ENCODE results near the gene WASF3. TPM values are rescaled to one million over a fixed set of nuclear protein-coding genes. Genes with fewer than 3 reads are reported as not detected.
"Not testable (repeated sequence)": the region's sequence is repeated elsewhere in the genome, so short reads cannot be mapped to it uniquely, and the experiment has no call there.

WASF3 gene
- total RNA-seq, 1 donor from 2014 or later = 0.13 TPM

GRCh38 chr13:26707122-26708006, 149.9 kb downstream of the WASF3 start:
- Mint-ChIP-seq H3K27me3 (ENCODE audit: insufficient read depth) (peaks cover 10% of the 10 kb centered on the region), H3K27ac (no peak overlapping the region), H3K36me3 (ENCODE audit: low read depth) (no peaks in the 10 kb centered on the region), H3K4me3 (no peak overlapping the region), H3K4me1 (ENCODE audit: low read depth) (no peaks in the 10 kb centered on the region), H3K9me3 (no peaks in the 10 kb centered on the region)
- DNase-seq (ENCODE audit: low spot score) = peak; percentile 5
- intact Hi-C loops (cut with micrococcal nuclease) = loop anchor here (1.0 kb wide), 2 partner anchors 166 to 223 kb away; no protein-coding TSS in a partner anchor

DNA sequence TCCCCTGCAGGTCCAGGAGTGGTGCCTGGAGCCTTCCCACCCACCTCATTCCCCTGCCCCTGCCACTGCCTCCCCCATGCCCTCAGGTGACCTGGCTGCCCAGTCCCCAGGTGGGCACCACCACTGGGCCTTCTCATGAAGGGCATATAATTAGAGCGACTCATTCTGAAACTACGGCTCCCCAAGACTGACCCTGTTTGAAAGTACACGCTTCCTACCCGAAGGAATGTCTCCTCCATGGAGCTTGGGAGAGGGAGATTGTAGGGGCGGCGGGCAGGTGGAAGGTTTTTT, 150.5 kb downstream of the WASF3 start:
- Mint-ChIP-seq H3K36me3 (ENCODE audit: low read depth) (no peaks in the 10 kb centered on the region), H3K4me1 (ENCODE audit: low read depth) (no peaks in the 10 kb centered on the region), H3K9me3 (no peaks in the 10 kb centered on the region), H3K27ac (no peak overlapping the region), H3K4me3 (no peak overlapping the region), H3K27me3 (ENCODE audit: insufficient read depth) (peaks cover 7% of the 10 kb centered on the region)
- DNase-seq (ENCODE audit: low spot score) = no peak
- intact Hi-C loops (cut with micrococcal nuclease) = no loop called here

DNA sequence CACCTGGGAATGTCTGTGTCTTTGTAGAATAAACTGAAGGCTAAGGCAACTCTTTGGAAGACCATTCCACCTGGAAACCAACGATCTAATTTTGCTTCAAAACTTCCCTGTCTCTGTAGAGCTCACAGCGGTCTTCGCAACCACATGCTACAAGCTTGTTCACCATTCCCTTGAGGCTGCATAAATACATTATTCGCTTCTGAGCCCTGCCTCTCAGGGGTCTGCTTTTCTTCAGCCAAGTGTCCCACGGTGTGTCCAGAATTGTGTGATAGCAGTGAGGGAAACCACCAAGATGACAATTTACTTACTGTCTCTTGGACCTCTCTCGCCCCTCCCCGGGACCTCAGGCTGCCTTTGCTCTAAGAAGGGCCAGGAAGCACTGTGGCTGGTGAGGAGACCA, 152.0 kb downstream of the WASF3 start:
- intact Hi-C loops (cut with micrococcal nuclease) = no loop called here
- H3K4me1 Mint-ChIP-seq (ENCODE audit: low read depth) = no peaks in the 10 kb centered on the region
- no peaks in the 10 kb centered on the region for H3K36me3 Mint-ChIP-seq (ENCODE audit: low read depth)
- H3K9me3 Mint-ChIP-seq = no peaks in the 10 kb centered on the region
- no peak overlapping the region for H3K27ac Mint-ChIP-seq
- no peak overlapping the region for H3K4me3 Mint-ChIP-seq
- no peak for DNase-seq (ENCODE audit: low spot score)
- peaks cover 7% of the 10 kb centered on the region for H3K27me3 Mint-ChIP-seq (ENCODE audit: insufficient read depth)

- H3K27ac Mint-ChIP-seq = no peak overlapping the region
- H3K9me3 Mint-ChIP-seq = no peaks in the 10 kb centered on the region
- intact Hi-C loops (cut with micrococcal nuclease) = no loop called here
Observed at GRCh38 chr13:26710166-26710565, 152.7 kb downstream of the WASF3 start.

GRCh38 chr13:26711211-26711610, 153.7 kb downstream of the WASF3 start:
- H3K36me3 Mint-ChIP-seq (ENCODE audit: low read depth) = no peaks in the 10 kb centered on the region
- no peaks in the 10 kb centered on the region for H3K27me3 Mint-ChIP-seq (ENCODE audit: insufficient read depth)
- intact Hi-C loops (cut with micrococcal nuclease) = no loop called here
- no peak overlapping the region for H3K27ac Mint-ChIP-seq
- DNase-seq (ENCODE audit: low spot score) = no peak
- H3K4me1 Mint-ChIP-seq (ENCODE audit: low read depth) = no peaks in the 10 kb centered on the region
- H3K4me3 Mint-ChIP-seq = no peak overlapping the region
- H3K9me3 Mint-ChIP-seq = no peaks in the 10 kb centered on the region

More at GRCh38 chr13:26710166-26710565, 152.7 kb downstream of the WASF3 start:
- Mint-ChIP-seq H3K4me3 (no peak overlapping the region), H3K36me3 (ENCODE audit: low read depth) (no peaks in the 10 kb centered on the region), H3K27me3 (ENCODE audit: insufficient read depth) (peaks cover 4% of the 10 kb centered on the region), H3K4me1 (ENCODE audit: low read depth) (no peaks in the 10 kb centered on the region)
- DNase-seq (ENCODE audit: low spot score) = no peak

DNA sequence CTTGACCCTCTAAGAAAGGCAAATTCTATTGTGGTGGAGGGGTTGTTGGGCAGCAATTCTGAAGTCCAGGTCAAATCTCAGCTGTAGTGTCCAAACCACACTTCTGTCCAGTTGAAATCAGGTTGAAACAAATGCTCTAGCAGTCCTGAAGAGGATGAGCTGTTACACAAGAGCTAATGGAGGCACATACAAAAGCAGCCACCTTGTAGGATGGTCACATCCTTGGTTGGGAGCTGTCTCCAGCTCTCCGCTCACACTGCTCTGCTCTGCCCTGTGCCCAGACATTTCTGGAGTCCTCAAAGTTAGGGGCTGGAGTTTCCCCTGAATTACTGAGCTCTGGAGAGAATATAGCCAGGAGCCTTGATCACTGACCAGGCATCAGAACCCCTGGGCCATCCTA, 155.9 kb downstream of the WASF3 start:
- H3K27ac Mint-ChIP-seq = no peak overlapping the region
- no peaks in the 10 kb centered on the region for H3K4me1 Mint-ChIP-seq (ENCODE audit: low read depth)
- no peaks in the 10 kb centered on the region for H3K9me3 Mint-ChIP-seq
- no peak overlapping the region for H3K4me3 Mint-ChIP-seq
- no peaks in the 10 kb centered on the region for H3K36me3 Mint-ChIP-seq (ENCODE audit: low read depth)
- H3K27me3 Mint-ChIP-seq (ENCODE audit: insufficient read depth) = no peaks in the 10 kb centered on the region
- intact Hi-C loops (cut with micrococcal nuclease) = no loop called here
- DNase-seq (ENCODE audit: low spot score) = no peak

DNA sequence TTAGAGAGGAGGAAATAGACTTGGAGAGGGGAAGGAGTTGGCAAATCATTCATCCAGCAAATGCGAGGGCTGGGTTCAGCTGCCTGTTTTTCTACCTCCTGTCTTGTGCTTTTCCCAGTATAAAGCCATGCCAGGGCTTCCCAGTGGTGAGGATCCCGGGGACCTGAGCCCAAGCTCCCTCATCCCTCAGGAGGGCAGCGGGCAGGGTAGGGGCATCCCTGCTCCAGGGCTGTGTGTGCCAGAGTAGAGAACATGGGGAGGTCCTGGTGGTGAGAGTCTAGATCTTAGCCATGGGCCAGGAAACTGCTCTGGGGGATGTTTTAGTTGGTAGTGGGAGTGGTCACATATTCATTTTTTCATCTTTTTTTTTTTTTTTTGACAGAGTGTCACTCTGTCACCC, 159.5 kb downstream of the WASF3 start:
- H3K4me1 Mint-ChIP-seq (ENCODE audit: low read depth) = peaks cover 13% of the 10 kb centered on the region
- no peaks in the 10 kb centered on the region for H3K9me3 Mint-ChIP-seq
- intact Hi-C loops (cut with micrococcal nuclease) = no loop called here

DNA sequence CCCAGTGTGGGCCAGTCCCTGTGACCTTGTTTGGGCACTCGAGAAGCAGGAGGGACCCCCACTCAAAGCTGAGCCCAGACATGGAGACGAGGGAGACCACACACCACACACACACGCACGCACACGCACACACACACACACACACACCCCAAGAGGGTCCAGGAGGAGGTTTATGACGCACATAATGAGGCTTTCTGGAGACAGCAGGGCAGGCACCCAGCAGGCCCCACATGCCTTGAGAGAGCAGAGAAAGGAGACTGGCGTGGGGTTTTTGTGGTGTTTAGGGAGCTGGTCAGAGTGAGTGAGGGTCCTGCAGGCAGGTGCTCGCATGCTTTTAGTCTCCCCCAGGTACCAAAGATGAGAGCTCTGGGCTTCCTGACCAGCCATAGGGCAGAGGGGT, 160.7 kb downstream of the WASF3 start:
- H3K4me1 Mint-ChIP-seq (ENCODE audit: low read depth) = peaks cover 13% of the 10 kb centered on the region
- H3K36me3 Mint-ChIP-seq (ENCODE audit: low read depth) = no peaks in the 10 kb centered on the region
- no peak overlapping the region for H3K27ac Mint-ChIP-seq
- no peaks in the 10 kb centered on the region for H3K9me3 Mint-ChIP-seq
- no peak for DNase-seq (ENCODE audit: low spot score)
- no peaks in the 10 kb centered on the region for H3K27me3 Mint-ChIP-seq (ENCODE audit: insufficient read depth)
- no peak overlapping the region for H3K4me3 Mint-ChIP-seq
- intact Hi-C loops (cut with micrococcal nuclease) = no loop called here

More for the DNA sequence above, 159.5 kb downstream of the WASF3 start:
- Mint-ChIP-seq H3K27ac (no peak overlapping the region), H3K36me3 (ENCODE audit: low read depth) (no peaks in the 10 kb centered on the region), H3K4me3 (no peak overlapping the region), H3K27me3 (ENCODE audit: insufficient read depth) (no peaks in the 10 kb centered on the region)
- no peak for DNase-seq (ENCODE audit: low spot score)

DNA sequence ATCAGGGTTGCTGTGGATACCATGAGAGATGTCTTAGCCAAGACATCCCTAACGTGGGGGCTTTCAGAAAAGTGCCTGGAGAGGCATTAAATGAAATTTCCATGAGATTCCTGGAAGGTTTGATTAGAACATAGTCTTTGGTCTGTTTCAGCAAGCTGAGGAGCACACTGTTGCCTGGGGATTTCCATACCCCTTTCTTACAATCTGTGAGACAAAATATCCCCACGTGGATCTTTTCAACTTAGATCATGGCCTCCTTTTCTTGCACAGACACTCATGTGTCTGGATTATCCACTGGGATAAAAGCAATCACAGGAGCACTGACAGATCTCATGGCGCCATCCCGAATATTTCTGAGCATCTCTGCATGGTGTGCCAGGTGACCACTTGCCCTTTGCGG, 161.4 kb downstream of the WASF3 start:
- Mint-ChIP-seq H3K4me1 (ENCODE audit: low read depth) (peaks cover 13% of the 10 kb centered on the region), H3K9me3 (no peaks in the 10 kb centered on the region), H3K4me3 (no peak overlapping the region), H3K27me3 (ENCODE audit: insufficient read depth) (no peaks in the 10 kb centered on the region), H3K27ac (no peak overlapping the region), H3K36me3 (ENCODE audit: low read depth) (no peaks in the 10 kb centered on the region)
- no peak for DNase-seq (ENCODE audit: low spot score)
- intact Hi-C loops (cut with micrococcal nuclease) = no loop called here

GRCh38 chr13:26719356-26719945, 162.0 kb downstream of the WASF3 start:
- H3K27me3 Mint-ChIP-seq (ENCODE audit: insufficient read depth) = no peaks in the 10 kb centered on the region
- H3K27ac Mint-ChIP-seq = no peak overlapping the region
- H3K36me3 Mint-ChIP-seq (ENCODE audit: low read depth) = no peaks in the 10 kb centered on the region
- H3K9me3 Mint-ChIP-seq = no peaks in the 10 kb centered on the region
- intact Hi-C loops (cut with micrococcal nuclease) = no loop called here
- peaks cover 13% of the 10 kb centered on the region for H3K4me1 Mint-ChIP-seq (ENCODE audit: low read depth)
- H3K4me3 Mint-ChIP-seq = no peak overlapping the region
- no peak for DNase-seq (ENCODE audit: low spot score)

GRCh38 chr13:26721251-26722121, 164.0 kb downstream of the WASF3 start:
- Mint-ChIP-seq H3K4me1 (ENCODE audit: low read depth) (peaks cover 13% of the 10 kb centered on the region), H3K4me3 (peak overlapping the region; percentile 54), H3K27ac (no peak overlapping the region), H3K36me3 (ENCODE audit: low read depth) (no peaks in the 10 kb centered on the region), H3K9me3 (no peaks in the 10 kb centered on the region), H3K27me3 (ENCODE audit: insufficient read depth) (no peaks in the 10 kb centered on the region)
- intact Hi-C loops (cut with micrococcal nuclease) = no loop called here
- DNase-seq (ENCODE audit: low spot score) = peak; percentile 7

DNA sequence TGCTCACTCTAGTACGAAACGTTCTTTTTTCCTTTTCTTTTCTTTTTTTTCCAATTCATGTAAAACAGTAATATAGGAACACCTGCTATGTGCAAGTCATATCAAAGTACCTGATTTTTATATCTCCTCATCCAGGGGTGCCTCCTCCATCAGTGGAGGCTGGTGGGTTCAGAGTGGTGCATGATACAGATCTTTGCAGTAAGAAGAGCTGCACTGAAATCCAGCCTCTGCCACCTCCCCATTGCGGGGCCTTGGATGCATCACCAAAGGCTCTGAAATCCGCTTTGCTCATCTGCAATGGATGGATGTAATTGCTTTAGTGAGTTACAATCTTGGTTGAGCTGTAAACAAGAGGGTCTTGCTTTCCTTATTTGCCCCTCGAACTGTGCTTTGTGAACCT, 164.8 kb downstream of the WASF3 start:
- H3K27me3 Mint-ChIP-seq (ENCODE audit: insufficient read depth) = no peaks in the 10 kb centered on the region
- H3K4me1 Mint-ChIP-seq (ENCODE audit: low read depth) = peaks cover 13% of the 10 kb centered on the region
- no peak overlapping the region for H3K27ac Mint-ChIP-seq
- DNase-seq (ENCODE audit: low spot score) = no peak
- no peaks in the 10 kb centered on the region for H3K36me3 Mint-ChIP-seq (ENCODE audit: low read depth)
- H3K4me3 Mint-ChIP-seq = no peak overlapping the region
- H3K9me3 Mint-ChIP-seq = no peaks in the 10 kb centered on the region
- intact Hi-C loops (cut with micrococcal nuclease) = no loop called here

DNA sequence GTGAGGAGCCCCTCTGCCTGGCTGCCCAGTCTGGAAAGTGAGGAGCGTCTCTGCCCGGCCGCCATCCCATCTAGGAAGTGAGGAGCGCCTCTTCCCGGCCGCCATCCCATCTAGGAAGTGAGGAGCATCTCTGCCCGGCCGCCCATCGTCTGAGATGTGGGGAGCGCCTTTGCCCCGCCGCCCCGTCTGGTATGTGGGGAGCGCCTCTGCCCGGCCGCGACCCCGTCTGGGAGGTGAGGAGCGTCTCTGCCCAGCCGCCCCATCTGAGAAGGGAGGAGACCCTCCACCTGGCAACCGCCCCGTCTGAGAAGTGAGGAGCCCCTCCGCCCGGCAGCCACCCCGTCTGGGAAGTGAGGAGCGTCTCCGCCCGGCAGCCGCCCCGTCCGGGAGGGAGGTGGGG, 166.1 kb downstream of the WASF3 start:
- H3K27ac Mint-ChIP-seq; H3K4me3 Mint-ChIP-seq; intact Hi-C loops (cut with micrococcal nuclease); DNase-seq (ENCODE audit: low spot score); H3K27me3 Mint-ChIP-seq (ENCODE audit: insufficient read depth); H3K36me3 Mint-ChIP-seq (ENCODE audit: low read depth); H3K9me3 Mint-ChIP-seq: not testable (repeated sequence)
- H3K4me1 Mint-ChIP-seq (ENCODE audit: low read depth) = peaks cover 13% of the 10 kb centered on the region
